ENCODE measurements around the gene IL1R1. TPM values are rescaled to one million over a fixed set of nuclear protein-coding genes. Genes with fewer than 3 reads are reported as not detected.

IL1R1 gene
- polyA plus RNA-seq, 1 donor from 2014 or later, result not detected

- H2AFZ ChIP-seq (ENCODE audit: low read depth, low read length), result no peak overlapping the region
- H3K27me3 ChIP-seq (ENCODE audit: insufficient read depth, low read depth, low read length), result no peaks in the 10 kb centered on the region
- no peaks in the 10 kb centered on the region for H3K9me2 ChIP-seq (ENCODE audit: insufficient read depth, low read length)
- no peak overlapping the region for H3K9ac ChIP-seq (ENCODE audit: low read length)
- no peak for TF ChIP-seq EP300 (conservative IDR thresholded peaks at IDR 0.05; ENCODE audit: poor library complexity, severe bottlenecking)
- no peak for TF ChIP-seq POLR2AphosphoS5 (IDR thresholded peaks at IDR 0.05)
- TF ChIP-seq SMC3 (conservative IDR thresholded peaks at IDR 0.05; ENCODE audit: poor library complexity), result no peak
- TF ChIP-seq MXI1 (conservative IDR thresholded peaks at IDR 0.05; ENCODE audit: poor library complexity, severe bottlenecking), result no peak
- no peak for TF ChIP-seq EZH2 (IDR thresholded peaks at IDR 0.05; ENCODE audit: borderline replicate concordance, insufficient read depth, low read length, poor library complexity, severe bottlenecking)
- TF ChIP-seq REST (IDR thresholded peaks at IDR 0.05; ENCODE audit: borderline replicate concordance), result no peak
- TF ChIP-seq TAF1 (IDR thresholded peaks at IDR 0.05; ENCODE audit: low read depth), result no peak
- no peak for TF ChIP-seq RAD21 (conservative IDR thresholded peaks at IDR 0.05)
- no peak for TF ChIP-seq CTCF (IDR thresholded peaks at IDR 0.05; ENCODE audit: poor library complexity, severe bottlenecking)
- no peaks in the 10 kb centered on the region for H4K20me1 ChIP-seq (ENCODE audit: insufficient read depth)
- H3K27ac ChIP-seq (ENCODE audit: low read length), result no peak overlapping the region
- H3K4me2 ChIP-seq (ENCODE audit: low read length), result no peak overlapping the region
- no peak overlapping the region for H3K4me3 ChIP-seq (ENCODE audit: low read length)
- H3K9me3 ChIP-seq (ENCODE audit: low read length), result no peaks in the 10 kb centered on the region
- H3K79me2 ChIP-seq (replicated peaks; ENCODE audit: insufficient read depth, low read length), result no peaks in the 10 kb centered on the region
- H3K36me3 ChIP-seq (ENCODE audit: insufficient read depth, low read length), result no peaks in the 10 kb centered on the region
- no peaks in the 10 kb centered on the region for H3F3A ChIP-seq (ENCODE audit: insufficient read depth, low read length, poor library complexity, severe bottlenecking)
Measured at GRCh38 chr2:102149644-102150455, 7.3 kb downstream of the IL1R1 start.

- no peak overlapping the region for H3K27ac ChIP-seq (ENCODE audit: low read length)
- no peaks in the 10 kb centered on the region for H3K27me3 ChIP-seq (ENCODE audit: insufficient read depth, low read depth, low read length)
- no peak overlapping the region for H2AFZ ChIP-seq (ENCODE audit: low read depth, low read length)
- H3K79me2 ChIP-seq (replicated peaks; ENCODE audit: insufficient read depth, low read length), result no peaks in the 10 kb centered on the region
- no peaks in the 10 kb centered on the region for H3K9me2 ChIP-seq (ENCODE audit: insufficient read depth, low read length)
- H3F3A ChIP-seq (ENCODE audit: insufficient read depth, low read length, poor library complexity, severe bottlenecking), result no peaks in the 10 kb centered on the region
- no peak overlapping the region for H3K4me3 ChIP-seq (ENCODE audit: low read length)
- TF ChIP-seq CTCF (IDR thresholded peaks at IDR 0.05; ENCODE audit: poor library complexity, severe bottlenecking) (no peak), MXI1 (conservative IDR thresholded peaks at IDR 0.05; ENCODE audit: poor library complexity, severe bottlenecking) (no peak), SMC3 (conservative IDR thresholded peaks at IDR 0.05; ENCODE audit: poor library complexity) (no peak), RAD21 (conservative IDR thresholded peaks at IDR 0.05) (no peak), REST (IDR thresholded peaks at IDR 0.05; ENCODE audit: borderline replicate concordance) (no peak), EZH2 (IDR thresholded peaks at IDR 0.05; ENCODE audit: borderline replicate concordance, insufficient read depth, low read length, poor library complexity, severe bottlenecking) (no peak), POLR2AphosphoS5 (IDR thresholded peaks at IDR 0.05) (no peak)
- no peaks in the 10 kb centered on the region for H4K20me1 ChIP-seq (ENCODE audit: insufficient read depth)
- no peak overlapping the region for H3K9ac ChIP-seq (ENCODE audit: low read length)
- H3K9me3 ChIP-seq (ENCODE audit: low read length), result no peaks in the 10 kb centered on the region
- H3K36me3 ChIP-seq (ENCODE audit: insufficient read depth, low read length), result no peaks in the 10 kb centered on the region
- H3K4me2 ChIP-seq (ENCODE audit: low read length), result no peak overlapping the region
Measured at GRCh38 chr2:102154364-102154763, 11.8 kb downstream of the IL1R1 start.
